ENCODE results near the gene NIT1.

NIT1 gene

GRCh38 chr1:161083748-161084596 is 33.9 kb upstream of the NIT1 start:
- DNase-seq (ENCODE audit: low read depth in 3 of 3) = no peak

DNA sequence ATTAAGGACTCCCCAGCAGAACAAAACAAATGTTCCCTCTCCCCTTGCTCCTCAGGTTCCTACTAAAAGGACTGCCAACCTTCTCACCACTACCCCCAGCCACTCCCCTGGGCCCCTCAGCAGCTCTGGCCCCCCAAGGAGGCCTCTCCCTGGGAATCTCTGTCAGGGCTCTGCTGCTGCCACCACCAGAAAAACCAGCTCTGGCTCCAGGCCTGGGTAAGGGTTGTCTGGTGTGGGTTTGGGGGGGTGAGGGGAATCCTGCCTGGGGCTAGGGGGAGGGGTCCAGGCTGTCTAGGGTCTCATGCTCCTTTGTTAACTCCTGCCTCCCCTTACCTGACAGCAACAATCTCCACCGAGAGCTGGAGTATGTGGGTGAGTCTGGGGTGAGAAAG is 33.3 kb upstream of the NIT1 start:
- no peak for DNase-seq (ENCODE audit: low read depth in 3 of 3)

GRCh38 chr1:161085165-161085564 is 32.7 kb upstream of the NIT1 start:
- DNase-seq (ENCODE audit: low read depth in 3 of 3) = no peak

GRCh38 chr1:161086457-161086856 is 31.4 kb upstream of the NIT1 start:
- no peak for DNase-seq (ENCODE audit: low read depth in 3 of 3)

DNA sequence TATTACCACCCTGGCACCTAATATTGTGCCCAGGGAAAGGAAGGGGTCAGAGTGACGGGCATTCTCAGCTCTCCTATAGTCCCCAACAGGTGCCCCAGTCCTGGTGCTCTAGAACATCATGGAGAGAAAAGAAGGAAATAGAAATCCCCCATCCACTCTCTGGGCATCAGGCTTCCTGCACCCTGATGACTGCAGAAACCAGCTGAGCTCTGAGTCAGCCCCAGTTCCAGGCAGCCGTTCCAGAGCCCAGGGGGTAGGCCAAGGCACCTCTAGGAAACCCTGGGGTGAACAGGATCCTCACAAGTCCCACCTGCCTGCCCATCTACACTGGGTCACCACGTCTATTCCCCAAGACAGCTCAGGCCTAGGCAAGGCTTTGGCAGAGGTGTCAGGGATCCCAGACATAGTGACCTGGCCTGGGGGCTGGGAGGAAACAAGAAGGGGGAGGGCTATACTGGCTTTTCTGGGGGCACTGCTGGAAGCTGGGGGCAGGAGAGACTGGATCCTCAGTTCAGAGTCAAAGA is 29.3 kb upstream of the NIT1 start:
- no peak for DNase-seq (ENCODE audit: low read depth in 3 of 3)

- DNase-seq (ENCODE audit: low read depth in 3 of 3) = no peak
Observed at GRCh38 chr1:161089251-161089924, 28.5 kb upstream of the NIT1 start, which contains the start of gene NECTIN4. TSS of gene NECTIN4 (minus strand) at chr1:161089558. CDS start at chr1:161089296, 262 bp downstream.

- no peak for DNase-seq (ENCODE audit: low read depth in 3 of 3)
Observed at GRCh38 chr1:161089938-161090337, 28.0 kb upstream of the NIT1 start.

DNA sequence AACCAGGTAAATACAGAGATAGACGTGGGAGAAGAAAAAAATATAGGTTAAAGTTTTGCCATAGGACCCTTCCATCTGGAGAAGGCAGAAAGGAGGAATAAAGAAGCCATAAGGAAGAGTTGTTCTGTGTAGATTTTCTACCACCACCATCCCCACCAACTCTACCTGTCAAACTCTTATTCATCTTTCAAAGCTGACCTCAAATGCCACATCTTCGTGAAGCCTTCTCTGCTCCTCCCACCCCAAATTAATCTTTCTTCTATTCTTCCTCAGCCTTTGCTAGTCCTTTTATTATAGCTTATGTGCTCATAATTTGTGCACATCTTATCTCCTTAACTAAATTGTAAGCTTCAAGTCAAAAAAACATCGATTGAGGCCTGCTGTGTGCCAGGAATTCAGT is 27.3 kb upstream of the NIT1 start:
- DNase-seq (ENCODE audit: low read depth in 3 of 3) = no peak

DNA sequence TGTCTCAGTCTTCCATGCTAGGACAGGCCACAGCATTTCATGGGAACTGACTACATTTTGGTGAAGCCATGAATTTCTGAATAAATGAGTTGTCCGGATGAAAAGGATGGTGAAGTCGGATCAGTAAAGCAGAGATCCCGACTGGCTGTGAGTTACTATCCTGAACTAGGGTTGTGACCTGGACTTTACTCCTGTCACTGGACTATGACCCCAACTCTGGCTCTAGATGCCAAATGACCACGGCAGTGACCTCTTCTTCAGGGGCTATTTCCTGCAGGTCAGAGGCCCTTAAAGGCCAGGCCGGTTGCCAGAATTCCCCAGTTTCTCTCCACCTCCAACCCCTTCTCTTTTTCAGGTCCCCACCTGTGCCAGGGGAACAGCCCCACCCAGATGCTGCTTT is 26.8 kb upstream of the NIT1 start:
- no peak for DNase-seq (ENCODE audit: low read depth in 3 of 3)

GRCh38 chr1:161091796-161092507 is 26.0 kb upstream of the NIT1 start:
- DNase-seq (ENCODE audit: low read depth in 3 of 3) = no peak

DNA sequence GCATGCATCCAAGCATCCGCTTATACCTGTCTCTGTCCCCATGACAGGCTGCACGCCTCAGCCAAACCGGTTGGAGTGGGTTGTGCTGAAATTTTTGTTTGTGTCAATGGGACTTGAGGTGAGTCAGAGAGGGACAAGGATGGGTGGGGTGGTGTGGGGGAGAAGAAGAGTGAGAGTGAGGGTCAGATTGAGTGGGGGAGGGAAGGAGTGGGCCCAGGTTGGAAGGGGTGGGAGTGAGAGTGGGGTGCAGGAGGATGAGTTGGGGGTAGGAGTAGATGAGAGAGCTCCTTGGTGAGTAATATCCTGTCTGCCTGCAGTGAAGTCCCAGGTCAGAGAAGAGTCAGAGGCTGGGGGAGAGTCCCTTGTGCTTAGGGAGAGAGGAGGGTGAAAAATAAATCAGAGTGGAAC is 25.3 kb upstream of the NIT1 start:
- DNase-seq (ENCODE audit: low read depth in 3 of 3) = no peak

DNA sequence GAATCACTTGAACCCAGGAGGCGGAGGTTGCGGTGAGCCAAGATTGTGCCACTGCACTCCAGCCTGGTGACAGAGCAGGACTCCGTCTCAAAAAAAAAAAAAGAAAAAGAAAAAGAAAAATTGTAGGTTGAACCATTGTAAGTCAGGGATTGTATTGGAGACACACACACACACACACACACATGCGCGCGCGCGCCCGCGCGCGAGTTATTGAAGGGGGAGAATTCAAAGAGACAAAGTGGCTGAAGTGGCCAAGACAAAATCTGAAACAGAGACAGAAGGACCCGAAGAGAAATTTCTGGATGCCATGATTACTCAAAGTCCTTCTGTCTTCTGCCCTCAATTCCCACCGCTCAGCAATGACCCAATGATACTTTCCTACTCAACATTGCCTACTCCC is 23.4 kb upstream of the NIT1 start:
- no peak for DNase-seq (ENCODE audit: low read depth in 3 of 3)

- DNase-seq (ENCODE audit: low read depth in 3 of 3) = no peak
Observed at GRCh38 chr1:161095230-161095629, 22.7 kb upstream of the NIT1 start.

DNA sequence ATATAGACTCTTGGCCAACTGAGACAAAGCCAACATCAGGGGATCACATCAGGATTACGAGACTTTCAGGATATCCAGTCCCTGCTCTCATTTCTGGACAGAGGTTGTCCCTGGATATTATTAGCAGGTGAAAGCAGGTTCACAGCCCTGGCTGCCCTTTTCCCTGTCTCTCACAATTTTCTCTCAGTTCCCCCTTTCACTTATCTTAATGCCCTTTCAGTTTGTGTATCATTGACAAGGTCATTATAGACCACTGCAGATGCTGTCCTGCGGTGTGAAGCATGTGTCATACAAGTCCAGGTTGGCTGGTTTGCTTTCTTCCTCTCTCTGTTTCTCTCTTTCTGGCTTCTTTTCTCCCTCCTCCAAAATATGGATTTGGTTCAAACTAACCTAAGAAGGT is 21.9 kb upstream of the NIT1 start:
- no peak for DNase-seq (ENCODE audit: low read depth in 3 of 3)

- no peak for DNase-seq (ENCODE audit: low read depth in 3 of 3)
Observed at GRCh38 chr1:161096530-161096929, 21.4 kb upstream of the NIT1 start.

GRCh38 chr1:161098210-161099068 is 19.5 kb upstream of the NIT1 start, which contains the start of gene KLHDC9:
TSS of gene KLHDC9 (plus strand) at chr1:161098361. CDS start at chr1:161098536, 175 bp downstream.
- DNase-seq (ENCODE audit: low read depth in 3 of 3) = peak; percentile 48 to 60 (median 58)

DNA sequence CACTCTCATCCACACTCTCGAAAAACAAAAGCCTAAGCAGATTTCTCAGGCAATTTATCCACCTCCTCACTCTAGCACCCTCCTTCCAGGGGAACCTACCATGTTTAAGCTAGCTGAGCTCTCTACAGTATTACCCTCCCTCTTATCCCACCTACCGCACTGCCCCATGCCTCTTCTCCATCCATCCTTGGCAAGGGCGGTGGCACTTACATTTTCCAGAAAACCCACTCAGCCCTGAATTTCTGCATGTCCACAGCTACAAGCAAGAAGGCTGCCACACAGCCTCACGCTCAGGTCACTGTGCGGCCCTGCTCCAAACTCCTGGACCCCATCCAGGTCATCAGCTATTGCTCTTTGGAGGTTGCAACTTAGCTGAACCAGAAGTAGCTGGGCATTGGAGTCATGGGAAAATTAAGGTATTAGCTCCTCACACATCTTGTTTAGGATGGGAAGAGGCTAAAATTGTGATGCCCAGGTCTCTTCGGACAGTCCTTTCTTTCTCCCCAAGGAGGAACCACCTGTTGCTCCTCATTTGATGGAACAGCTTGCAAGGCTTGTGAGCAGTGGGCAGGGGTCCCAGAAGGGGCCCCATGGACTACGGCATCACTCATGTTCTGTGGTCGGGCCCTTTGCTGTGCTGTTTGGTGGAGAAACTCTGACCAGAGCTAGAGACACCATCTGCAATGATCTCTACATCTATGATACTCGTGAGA is 18.7 kb upstream of the NIT1 start:
- DNase-seq (ENCODE audit: low read depth in 3 of 3) = no peak

DNA sequence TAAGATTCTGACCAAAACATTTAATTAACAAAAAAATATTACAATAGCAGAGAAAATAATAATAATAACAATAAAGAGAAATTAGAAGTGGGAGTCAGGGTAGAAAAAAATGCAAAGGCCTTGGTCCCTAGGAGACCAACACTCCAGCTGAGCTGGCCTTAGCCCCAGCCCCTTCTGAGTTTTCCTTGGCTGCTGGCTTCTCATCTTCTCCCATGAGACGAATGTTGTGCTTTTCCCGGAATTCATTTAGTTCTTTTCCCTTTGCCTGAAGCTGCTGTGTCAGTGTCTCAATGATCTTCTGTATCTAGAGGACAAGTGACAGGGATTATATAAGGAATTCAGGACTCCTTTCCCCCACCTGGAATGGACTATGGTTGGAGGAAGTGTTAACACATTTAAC is 17.3 kb upstream of the NIT1 start:
- DNase-seq (ENCODE audit: low read depth in 3 of 3) = no peak

- DNase-seq (ENCODE audit: low read depth in 3 of 3) = no peak
Observed at GRCh38 chr1:161106431-161106830, 11.5 kb upstream of the NIT1 start.

- DNase-seq (ENCODE audit: low read depth in 3 of 3) = no peak
Observed at GRCh38 chr1:161111117-161111516, 6.8 kb upstream of the NIT1 start.

DNA sequence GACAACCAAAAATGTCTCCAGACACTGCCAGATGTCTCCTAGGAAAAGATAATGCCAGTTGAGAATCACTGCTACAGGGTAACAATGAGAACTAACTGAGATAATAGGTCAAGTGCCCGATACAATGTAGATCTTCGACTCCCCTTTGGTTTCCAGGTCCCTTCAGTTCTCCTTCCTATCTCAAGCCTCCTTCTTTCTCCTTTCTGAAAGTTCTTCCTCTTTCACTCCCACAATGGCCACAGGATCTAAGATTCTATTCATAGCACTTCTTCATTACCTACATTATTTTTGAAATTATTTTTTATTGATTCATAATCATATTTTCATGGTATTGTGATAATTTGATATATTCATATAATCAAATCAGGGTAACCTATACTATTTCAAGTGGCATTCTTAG is 6.4 kb upstream of the NIT1 start:
- no peak for DNase-seq (ENCODE audit: low read depth in 3 of 3)

Data from stimulated activated CD4-positive, alpha-beta T cell treated with anti-CD3 and anti-CD28 coated beads, TNF-alpha, amount 100 ng/mL, for 48 hours (primary cell).